Caco-2 (cell line): ENCODE results near the gene HTT. TPM values are rescaled to one million over a fixed set of nuclear protein-coding genes. Genes with fewer than 3 reads are reported as not detected.
A peak's percentile ranks its signal among the peaks of the same experiment; 100 is the strongest.

Experiments used
- BruUV-seq: library from RNA; stranded (reverse); fragments of 400-500 nt; replicated peaks from 2 replicates; lab custom pipeline; 2021; lab: Mats Ljungman, UMichigan
- CTCF ChIA-PET: fragments of 300-600 bp; sonication (Branson Sonifier 250); formaldehyde crosslinking; loops from one replicate; lab custom pipeline; 2022; ENCODE audit warnings: antibody characterized with exemption; lab: Charles Lee
- POLR2A ChIA-PET: fragments of 300-600 bp; sonication (Branson Sonifier 250); formaldehyde crosslinking; loops from one replicate; lab custom pipeline; 2022; ENCODE audit warnings: antibody characterized with exemption; lab: Charles Lee
- DNase-seq, 2 experiments: peaks; one replicate each; pipeline versions ENCODE4 v3.0.0 to v3.0.0-alpha.2; 2020 to 2022
- H3K27me3 ChIP-seq: replicated peaks from 2 replicates; pipeline ENCODE4 v1.6.0; 2011; ENCODE audit warnings: low read length; ENCODE audit not compliant: control insufficient read depth, insufficient read depth
- H3K36me3 ChIP-seq: 2 replicates; pipeline ENCODE4 v1.5.1; 2011; ENCODE audit warnings: low read length; ENCODE audit not compliant: control insufficient read depth, insufficient read depth
- H3K4me1 ChIP-seq: fragments of 250-450 bp; sonication (Bioruptor Pico); 2 replicates; pipeline ENCODE4 v1.5.1; 2020; ENCODE audit warnings: mild to moderate bottlenecking
- H3K4me3 ChIP-seq: 2 replicates; pipeline ENCODE4 v1.5.1; 2011; ENCODE audit warnings: low read depth, mild to moderate bottlenecking, control low read depth, low read length
- H3K9me3 ChIP-seq: fragments of 250-450 bp; sonication (Bioruptor Pico); 2 replicates; pipeline ENCODE4 v1.5.1; 2020; ENCODE audit warnings: mild to moderate bottlenecking, moderate library complexity
- H3K27ac Mint-ChIP-seq: one replicate; pipeline ENCODE4 v1.8.0; 2022; ENCODE audit warnings: mixed read lengths; ENCODE audit not compliant: unreplicated experiment
- H3K27me3 Mint-ChIP-seq: one replicate; pipeline ENCODE4 v1.8.0; 2022; ENCODE audit warnings: mixed read lengths; ENCODE audit not compliant: insufficient read depth, unreplicated experiment
- H3K36me3 Mint-ChIP-seq: one replicate; pipeline ENCODE4 v1.8.0; 2022; ENCODE audit warnings: mild to moderate bottlenecking, mixed read lengths; ENCODE audit not compliant: insufficient read depth, unreplicated experiment
- H3K4me1 Mint-ChIP-seq: one replicate; pipeline ENCODE4 v1.8.0; 2022; ENCODE audit warnings: low read depth, mixed read lengths; ENCODE audit not compliant: unreplicated experiment
- H3K4me3 Mint-ChIP-seq: one replicate; pipeline ENCODE4 v1.8.0; 2022; ENCODE audit warnings: mild to moderate bottlenecking, moderate library complexity, mixed read lengths; ENCODE audit not compliant: unreplicated experiment
- H3K9me3 Mint-ChIP-seq: one replicate; pipeline ENCODE4 v1.8.0; 2022; ENCODE audit warnings: mixed read lengths; ENCODE audit not compliant: unreplicated experiment
- intact Hi-C: fragments of 100-400 bp; cut with micrococcal nuclease; formaldehyde crosslinking; loops from one replicate; pipeline ENCODE4 v1.10.0; 2022; ENCODE audit not compliant: unreplicated experiment
- total RNA-seq: library from RNA; stranded (reverse); gene quantifications from 2 replicates; pipeline ENCODE4 v1.2.3, GENCODE V29; 2022
- TF ChIP-seq, protein P1 (sequence below), 2 experiments: fragments of 200-600 bp in 1 of 2; IDR thresholded peaks; 1 replicate in 1 of 2; 2 replicates in 1 of 2; pipeline versions ENCODE4 v1.5.1 to v1.8.0; 2011 to 2022; ENCODE audit warnings: antibody characterized with exemption in 1 of 2, control low read depth in 1 of 2, inconsistent platforms in 1 of 2, low read depth in 1 of 2, low read length in 1 of 2, mild to moderate bottlenecking in 1 of 2, moderate library complexity in 1 of 2; ENCODE audit not compliant: insufficient read depth in 1 of 2, severe bottlenecking in 1 of 2, unreplicated experiment in 1 of 2

The HTT gene
- total RNA-seq, 1 experiment from 2014 or later, result 63.3 TPM

DNA sequence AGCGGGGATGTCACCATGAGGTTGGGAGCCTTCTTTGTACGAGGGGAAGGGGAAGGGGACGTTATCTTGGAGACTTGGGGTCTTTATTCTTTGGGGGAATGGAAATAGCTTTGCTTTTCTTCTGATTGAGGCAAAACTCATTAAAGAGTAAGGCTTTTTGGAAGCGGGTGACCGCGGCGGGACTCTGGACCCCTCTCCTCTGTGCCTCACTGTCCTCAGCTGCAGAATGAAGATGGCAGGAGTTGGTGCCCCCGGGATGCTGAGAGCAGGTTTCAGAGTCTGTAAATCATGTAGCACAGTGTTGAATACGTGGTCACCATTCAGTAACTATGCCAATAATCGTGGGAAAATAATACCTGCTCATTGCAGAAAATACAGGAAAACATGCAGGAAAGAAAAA, 32.3 kb upstream of the HTT start:
- no peak for DNase-seq
- TF ChIP-seq, protein P1, sequence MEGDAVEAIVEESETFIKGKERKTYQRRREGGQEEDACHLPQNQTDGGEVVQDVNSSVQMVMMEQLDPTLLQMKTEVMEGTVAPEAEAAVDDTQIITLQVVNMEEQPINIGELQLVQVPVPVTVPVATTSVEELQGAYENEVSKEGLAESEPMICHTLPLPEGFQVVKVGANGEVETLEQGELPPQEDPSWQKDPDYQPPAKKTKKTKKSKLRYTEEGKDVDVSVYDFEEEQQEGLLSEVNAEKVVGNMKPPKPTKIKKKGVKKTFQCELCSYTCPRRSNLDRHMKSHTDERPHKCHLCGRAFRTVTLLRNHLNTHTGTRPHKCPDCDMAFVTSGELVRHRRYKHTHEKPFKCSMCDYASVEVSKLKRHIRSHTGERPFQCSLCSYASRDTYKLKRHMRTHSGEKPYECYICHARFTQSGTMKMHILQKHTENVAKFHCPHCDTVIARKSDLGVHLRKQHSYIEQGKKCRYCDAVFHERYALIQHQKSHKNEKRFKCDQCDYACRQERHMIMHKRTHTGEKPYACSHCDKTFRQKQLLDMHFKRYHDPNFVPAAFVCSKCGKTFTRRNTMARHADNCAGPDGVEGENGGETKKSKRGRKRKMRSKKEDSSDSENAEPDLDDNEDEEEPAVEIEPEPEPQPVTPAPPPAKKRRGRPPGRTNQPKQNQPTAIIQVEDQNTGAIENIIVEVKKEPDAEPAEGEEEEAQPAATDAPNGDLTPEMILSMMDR (IDR thresholded peaks at IDR 0.05; ENCODE audit: insufficient read depth in 1 of 2, low read depth in 1 of 2, low read length in 1 of 2, severe bottlenecking in 1 of 2, unreplicated experiment in 1 of 2), result no peak
- POLR2A ChIA-PET, result interaction anchor here (0.6 to 1.2 kb wide), 2 partner anchors 79 to 210 kb away, joined by 3 read pairs; partner anchors contain the start of gene GRK4
- no peaks in the 10 kb centered on the region for H3K36me3 ChIP-seq
- intact Hi-C loops, result loop anchor here (1.0 kb wide), 1 partner anchor 32 kb away; the partner anchor contains the start of genes HTT and HTT-AS
- Mint-ChIP-seq H3K4me1 (peaks cover 13% of the 10 kb centered on the region), H3K27ac (peak overlapping the region; percentile 76), H3K9me3 (no peaks in the 10 kb centered on the region), H3K27me3 (no peaks in the 10 kb centered on the region), H3K4me3 (peak overlapping the region; percentile 67), H3K36me3 (peaks cover 10% of the 10 kb centered on the region)
- H3K9me3 ChIP-seq, result no peaks in the 10 kb centered on the region
- no peaks in the 10 kb centered on the region for H3K27me3 ChIP-seq
- BruUV-seq, result no TSS peak
- CTCF ChIA-PET, result interaction anchor here (0.7 to 1.8 kb wide), 3 partner anchors 31 to 78 kb away, joined by 3 to 4 read pairs (median 3); partner anchors contain the start of gene GRK4
- H3K4me1 ChIP-seq, result peaks cover 27% of the 10 kb centered on the region
- peak overlapping the region; percentile 33 for H3K4me3 ChIP-seq

DNA sequence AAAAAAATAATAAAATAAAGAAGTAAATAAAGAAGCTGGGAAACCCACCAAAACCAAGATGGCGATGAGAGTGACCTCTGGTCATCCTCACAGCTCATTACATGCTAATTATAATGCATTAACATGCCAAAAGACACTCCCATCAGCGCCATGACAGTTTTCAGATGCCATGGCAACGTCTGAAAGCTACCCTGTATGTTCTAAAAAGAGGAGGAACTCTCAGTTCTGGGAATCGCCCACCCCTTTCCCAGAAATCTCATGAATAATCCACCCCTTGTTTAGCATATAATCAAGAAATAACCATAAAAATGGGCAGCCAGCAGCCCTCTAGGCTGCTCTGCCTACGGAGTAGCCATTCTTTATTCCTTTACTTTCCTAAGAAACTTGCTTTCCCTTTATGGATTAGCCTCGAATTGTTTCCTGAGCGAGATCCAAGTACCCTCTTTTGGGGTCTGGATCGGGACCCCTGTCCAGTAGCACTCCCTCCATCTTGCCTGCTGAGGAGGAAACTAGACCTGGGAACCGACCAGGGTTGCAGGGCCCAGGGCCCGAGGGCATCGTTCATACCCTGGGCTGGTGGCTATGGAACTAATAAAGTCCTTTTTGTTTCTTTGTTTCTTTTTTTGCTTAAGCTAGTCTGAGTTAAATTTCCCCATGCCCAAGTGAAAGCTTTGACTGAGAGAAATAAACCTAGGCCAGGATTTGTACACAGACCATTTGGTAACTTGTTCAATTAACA, 31.0 kb upstream of the HTT start:
- H3K9me3 Mint-ChIP-seq, result no peaks in the 10 kb centered on the region
- H3K27me3 ChIP-seq, result no peaks in the 10 kb centered on the region
- peaks cover 10% of the 10 kb centered on the region for H3K36me3 Mint-ChIP-seq
- H3K9me3 ChIP-seq, result no peaks in the 10 kb centered on the region
- TF ChIP-seq, protein P1 (IDR thresholded peaks at IDR 0.05; ENCODE audit: insufficient read depth in 1 of 2, low read depth in 1 of 2, low read length in 1 of 2, severe bottlenecking in 1 of 2, unreplicated experiment in 1 of 2), result no peak
- no peak overlapping the region for H3K4me3 ChIP-seq
- peaks cover 22% of the 10 kb centered on the region for H3K4me1 Mint-ChIP-seq
- no peak overlapping the region for H3K4me3 Mint-ChIP-seq
- no TSS peak for BruUV-seq
- H3K4me1 ChIP-seq, result peaks cover 27% of the 10 kb centered on the region
- H3K27me3 Mint-ChIP-seq, result no peaks in the 10 kb centered on the region
- DNase-seq, result no peak
- CTCF ChIA-PET, result no interaction called here
- intact Hi-C loops, result no loop called here
- H3K36me3 ChIP-seq, result no peaks in the 10 kb centered on the region
- POLR2A ChIA-PET, result no interaction called here
- H3K27ac Mint-ChIP-seq, result no peak overlapping the region

DNA sequence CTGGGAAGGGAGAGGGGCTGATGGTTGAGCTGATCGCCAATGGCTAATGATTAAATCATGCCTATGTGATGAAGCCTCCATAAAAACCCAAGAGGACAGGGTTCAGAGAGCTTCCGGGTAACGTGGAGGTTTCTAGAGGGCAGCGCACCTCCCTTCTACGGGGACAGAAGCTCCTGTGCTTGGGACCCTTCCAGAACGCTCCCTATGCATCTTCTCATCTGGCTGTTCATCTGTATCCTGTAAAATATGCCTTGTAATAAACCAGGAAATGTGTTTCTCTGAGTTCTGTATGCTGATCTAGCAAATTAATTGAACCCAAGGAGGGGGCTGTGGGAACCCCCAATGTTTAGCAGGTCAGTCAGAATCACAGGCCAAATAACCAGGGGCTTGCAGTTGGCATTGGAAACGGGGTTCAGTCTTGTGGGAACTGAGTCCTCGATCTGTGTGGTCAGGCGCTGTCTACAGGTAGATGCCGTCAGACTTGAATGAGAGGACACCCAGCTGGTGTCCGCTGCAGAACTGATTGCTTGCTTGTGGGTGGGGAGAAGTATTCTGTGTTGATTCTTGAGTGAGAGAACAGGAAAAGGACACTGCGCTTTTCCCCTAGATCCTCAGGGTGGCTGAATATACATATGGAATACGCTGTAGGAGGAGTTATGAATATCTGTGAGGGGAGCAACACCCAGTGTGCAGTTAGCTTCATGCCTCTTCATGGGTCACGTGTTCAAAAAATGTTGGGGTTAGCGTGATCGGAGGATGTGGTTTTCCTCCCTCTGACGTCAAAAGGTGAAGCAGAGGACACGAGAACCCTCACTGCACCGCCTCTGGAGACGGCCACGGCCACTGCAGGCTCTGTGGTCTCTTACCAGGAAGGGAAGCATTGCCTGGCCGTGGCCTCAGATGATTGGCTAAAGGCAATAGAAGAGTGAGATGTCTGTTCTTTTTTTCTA, 29.3 kb upstream of the HTT start:
- H3K27me3 Mint-ChIP-seq, result no peaks in the 10 kb centered on the region
- ChIA-PET POLR2A (no interaction called here), CTCF (no interaction called here)
- H3K9me3 Mint-ChIP-seq, result no peaks in the 10 kb centered on the region
- peaks cover 22% of the 10 kb centered on the region for H3K4me1 Mint-ChIP-seq
- BruUV-seq, result no TSS peak
- TF ChIP-seq, protein P1 (IDR thresholded peaks at IDR 0.05; ENCODE audit: insufficient read depth in 1 of 2, low read depth in 1 of 2, low read length in 1 of 2, severe bottlenecking in 1 of 2, unreplicated experiment in 1 of 2), result no peak
- no peak for DNase-seq
- H3K27me3 ChIP-seq, result no peaks in the 10 kb centered on the region
- no peaks in the 10 kb centered on the region for H3K9me3 ChIP-seq
- no peak overlapping the region for H3K4me3 Mint-ChIP-seq
- no peaks in the 10 kb centered on the region for H3K36me3 ChIP-seq
- H3K27ac Mint-ChIP-seq, result no peak overlapping the region
- intact Hi-C loops, result loop anchor here (5.0 kb wide), 1 partner anchor 62 kb away; no protein-coding TSS in a partner anchor
- peaks cover 27% of the 10 kb centered on the region for H3K4me1 ChIP-seq
- no peak overlapping the region for H3K4me3 ChIP-seq
- H3K36me3 Mint-ChIP-seq, result peaks cover 10% of the 10 kb centered on the region
